ENCODE data around the gene CAPN3. TPM values are rescaled to one million over a fixed set of nuclear protein-coding genes. Genes with fewer than 3 reads are reported as not detected.

The CAPN3 gene
- total RNA-seq, 1 donor from 2014 or later = 1.8 TPM

DNA sequence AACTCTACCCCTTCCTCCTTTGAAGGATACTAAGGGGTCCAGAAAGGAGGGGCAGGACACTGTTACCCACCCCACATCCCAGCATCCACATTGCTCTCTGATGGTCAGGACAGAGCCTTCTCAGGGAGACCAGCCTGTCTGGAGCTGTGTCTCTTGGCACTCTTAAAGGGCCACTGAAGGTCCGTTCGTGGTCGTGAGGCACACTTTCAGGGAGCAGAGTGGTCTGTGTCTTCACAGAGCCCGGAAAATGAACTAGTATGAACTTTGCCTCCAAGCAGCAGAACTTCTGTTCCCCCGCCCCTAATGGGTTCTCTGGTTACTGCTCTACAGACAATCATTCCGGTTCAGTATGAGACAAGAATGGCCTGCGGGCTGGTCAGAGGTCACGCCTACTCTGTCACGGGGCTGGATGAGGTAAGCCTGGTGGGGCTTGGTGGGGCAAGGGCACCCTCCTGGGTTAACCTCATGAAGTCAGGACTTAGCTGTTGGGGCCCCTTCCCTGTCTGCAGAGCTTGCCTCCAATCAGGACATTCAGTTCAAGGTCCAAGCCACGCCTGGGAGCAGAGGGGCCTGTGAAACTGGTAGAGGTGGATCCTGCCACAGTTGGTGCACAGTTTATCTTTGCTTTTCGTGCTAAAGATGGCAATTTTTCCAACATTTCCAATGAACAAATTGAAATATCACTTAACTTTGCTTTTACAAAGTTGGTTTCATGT, 33.2 kb downstream of the CAPN3 start:
- TF ChIP-seq, protein P1, sequence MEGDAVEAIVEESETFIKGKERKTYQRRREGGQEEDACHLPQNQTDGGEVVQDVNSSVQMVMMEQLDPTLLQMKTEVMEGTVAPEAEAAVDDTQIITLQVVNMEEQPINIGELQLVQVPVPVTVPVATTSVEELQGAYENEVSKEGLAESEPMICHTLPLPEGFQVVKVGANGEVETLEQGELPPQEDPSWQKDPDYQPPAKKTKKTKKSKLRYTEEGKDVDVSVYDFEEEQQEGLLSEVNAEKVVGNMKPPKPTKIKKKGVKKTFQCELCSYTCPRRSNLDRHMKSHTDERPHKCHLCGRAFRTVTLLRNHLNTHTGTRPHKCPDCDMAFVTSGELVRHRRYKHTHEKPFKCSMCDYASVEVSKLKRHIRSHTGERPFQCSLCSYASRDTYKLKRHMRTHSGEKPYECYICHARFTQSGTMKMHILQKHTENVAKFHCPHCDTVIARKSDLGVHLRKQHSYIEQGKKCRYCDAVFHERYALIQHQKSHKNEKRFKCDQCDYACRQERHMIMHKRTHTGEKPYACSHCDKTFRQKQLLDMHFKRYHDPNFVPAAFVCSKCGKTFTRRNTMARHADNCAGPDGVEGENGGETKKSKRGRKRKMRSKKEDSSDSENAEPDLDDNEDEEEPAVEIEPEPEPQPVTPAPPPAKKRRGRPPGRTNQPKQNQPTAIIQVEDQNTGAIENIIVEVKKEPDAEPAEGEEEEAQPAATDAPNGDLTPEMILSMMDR (IDR thresholded peaks at IDR 0.05; ENCODE audit: partially characterized antibody, unreplicated experiment) = no peak
- H3K9me3 Mint-ChIP-seq (ENCODE audit: unreplicated experiment) = no peaks in the 10 kb centered on the region
- no peak overlapping the region for H3K27ac Mint-ChIP-seq (ENCODE audit: unreplicated experiment)
- H3K36me3 Mint-ChIP-seq (ENCODE audit: unreplicated experiment) = no peaks in the 10 kb centered on the region
- H3K4me3 Mint-ChIP-seq (ENCODE audit: unreplicated experiment) = no peak overlapping the region
- DNase-seq = no peak
- H3K27me3 Mint-ChIP-seq (ENCODE audit: unreplicated experiment) = no peaks in the 10 kb centered on the region
- no peaks in the 10 kb centered on the region for H3K4me1 Mint-ChIP-seq (ENCODE audit: low read depth, unreplicated experiment)

DNA sequence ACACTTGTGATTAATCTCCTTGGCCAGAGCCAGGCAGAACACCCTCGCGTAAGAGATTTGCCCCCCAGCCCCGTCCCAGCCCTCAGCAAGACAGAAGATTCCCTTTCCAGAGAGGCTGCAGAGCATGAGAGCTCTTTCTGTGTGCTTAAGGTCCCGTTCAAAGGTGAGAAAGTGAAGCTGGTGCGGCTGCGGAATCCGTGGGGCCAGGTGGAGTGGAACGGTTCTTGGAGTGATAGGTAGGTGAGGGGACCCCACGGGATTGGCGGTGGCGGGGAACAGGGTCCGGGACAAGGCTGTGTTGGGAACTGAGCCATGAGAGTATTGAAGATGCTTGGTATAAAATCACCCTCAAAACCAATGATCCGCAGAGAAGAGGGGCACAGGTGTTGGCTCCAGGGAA, 34.8 kb downstream of the CAPN3 start:
- Mint-ChIP-seq H3K4me3 (ENCODE audit: unreplicated experiment) (no peak overlapping the region), H3K27me3 (ENCODE audit: unreplicated experiment) (no peaks in the 10 kb centered on the region), H3K4me1 (ENCODE audit: low read depth, unreplicated experiment) (no peaks in the 10 kb centered on the region), H3K27ac (ENCODE audit: unreplicated experiment) (no peak overlapping the region), H3K9me3 (ENCODE audit: unreplicated experiment) (no peaks in the 10 kb centered on the region), H3K36me3 (ENCODE audit: unreplicated experiment) (no peaks in the 10 kb centered on the region)
- TF ChIP-seq, protein P1 (IDR thresholded peaks at IDR 0.05; ENCODE audit: partially characterized antibody, unreplicated experiment) = no peak
- DNase-seq = no peak

DNA sequence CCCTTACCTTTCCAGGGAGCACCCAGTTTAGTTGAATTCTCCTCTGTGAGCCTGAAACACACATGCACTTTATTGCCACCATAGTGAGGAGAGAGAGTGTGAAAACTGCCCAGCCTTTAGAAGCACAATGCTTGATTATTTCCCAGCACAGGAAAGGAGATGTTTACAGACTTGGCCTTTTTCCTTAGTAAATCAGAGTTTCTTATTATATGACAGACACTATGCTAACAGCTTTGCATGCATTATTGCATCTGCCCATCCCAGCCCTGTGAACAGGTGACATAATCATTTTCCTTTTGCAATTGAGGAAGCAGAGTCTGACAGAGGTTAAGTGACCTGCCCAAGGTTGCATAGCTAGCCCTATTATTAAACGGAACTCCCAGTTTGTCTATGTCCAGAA, 36.5 kb downstream of the CAPN3 start:
- Mint-ChIP-seq H3K27ac (ENCODE audit: unreplicated experiment) (no peak overlapping the region), H3K27me3 (ENCODE audit: unreplicated experiment) (no peaks in the 10 kb centered on the region), H3K36me3 (ENCODE audit: unreplicated experiment) (no peaks in the 10 kb centered on the region), H3K4me3 (ENCODE audit: unreplicated experiment) (no peak overlapping the region), H3K4me1 (ENCODE audit: low read depth, unreplicated experiment) (no peaks in the 10 kb centered on the region), H3K9me3 (ENCODE audit: unreplicated experiment) (no peaks in the 10 kb centered on the region)
- DNase-seq = no peak
- TF ChIP-seq, protein P1 (IDR thresholded peaks at IDR 0.05; ENCODE audit: partially characterized antibody, unreplicated experiment) = no peak

DNA sequence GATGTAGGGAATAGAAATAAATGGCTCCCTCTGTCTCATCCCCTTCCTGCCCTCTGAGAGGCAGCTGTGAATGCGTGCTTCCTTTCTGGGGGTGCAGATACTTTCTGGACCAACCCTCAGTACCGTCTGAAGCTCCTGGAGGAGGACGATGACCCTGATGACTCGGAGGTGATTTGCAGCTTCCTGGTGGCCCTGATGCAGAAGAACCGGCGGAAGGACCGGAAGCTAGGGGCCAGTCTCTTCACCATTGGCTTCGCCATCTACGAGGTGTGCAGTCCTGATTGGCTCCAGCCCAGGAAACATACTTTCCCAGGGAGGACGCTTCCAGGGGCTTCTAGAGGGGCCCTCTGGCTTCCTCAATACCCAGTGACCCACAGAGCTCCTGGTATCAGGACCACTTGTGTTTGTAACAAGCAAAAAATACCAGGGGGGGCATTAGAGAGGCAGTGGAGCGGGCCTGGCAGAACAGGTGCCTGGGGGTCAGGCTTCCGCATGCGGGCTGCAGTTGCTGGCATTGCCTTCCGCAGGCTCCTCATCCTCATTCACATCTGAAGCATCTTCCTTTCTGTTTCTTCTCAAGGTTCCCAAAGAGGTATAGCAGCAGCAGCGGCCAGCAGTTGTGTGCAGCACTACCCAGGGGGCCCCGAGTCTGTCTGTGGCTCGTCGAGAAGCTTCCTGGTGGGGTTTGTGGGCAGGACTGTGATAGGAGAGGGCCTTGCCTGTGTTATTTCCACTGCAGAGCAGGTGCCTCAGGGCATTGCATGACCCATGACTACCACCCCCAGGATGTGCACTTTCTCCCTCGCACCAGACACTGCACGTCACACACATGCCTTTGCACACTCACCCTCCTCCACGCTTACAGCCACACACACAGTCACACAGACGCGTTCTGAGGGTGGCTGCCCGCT, 42.5 kb downstream of the CAPN3 start:
- H3K36me3 Mint-ChIP-seq (ENCODE audit: unreplicated experiment) = no peaks in the 10 kb centered on the region
- no peaks in the 10 kb centered on the region for H3K4me1 Mint-ChIP-seq (ENCODE audit: low read depth, unreplicated experiment)
- TF ChIP-seq, protein P1 (IDR thresholded peaks at IDR 0.05; ENCODE audit: partially characterized antibody, unreplicated experiment) = no peak
- no peak overlapping the region for H3K27ac Mint-ChIP-seq (ENCODE audit: unreplicated experiment)
- H3K9me3 Mint-ChIP-seq (ENCODE audit: unreplicated experiment) = peaks cover 3% of the 10 kb centered on the region
- no peak for DNase-seq
- no peaks in the 10 kb centered on the region for H3K27me3 Mint-ChIP-seq (ENCODE audit: unreplicated experiment)
- no peak overlapping the region for H3K4me3 Mint-ChIP-seq (ENCODE audit: unreplicated experiment)

Data from glutamatergic neuron (in vitro differentiated cells).